SW 1271 (cell line): Measurements from ENCODE around the gene NFKBIB.
"Not testable (repeated sequence)": the region's sequence is repeated elsewhere in the genome, so short reads cannot be mapped to it uniquely, and the experiment has no call there.

Source experiments
- DNase-seq, 2 experiments: peaks; one replicate each; lab custom pipeline; 2025; lab: John Stamatoyannopoulos, UW

Gene NFKBIB

DNA sequence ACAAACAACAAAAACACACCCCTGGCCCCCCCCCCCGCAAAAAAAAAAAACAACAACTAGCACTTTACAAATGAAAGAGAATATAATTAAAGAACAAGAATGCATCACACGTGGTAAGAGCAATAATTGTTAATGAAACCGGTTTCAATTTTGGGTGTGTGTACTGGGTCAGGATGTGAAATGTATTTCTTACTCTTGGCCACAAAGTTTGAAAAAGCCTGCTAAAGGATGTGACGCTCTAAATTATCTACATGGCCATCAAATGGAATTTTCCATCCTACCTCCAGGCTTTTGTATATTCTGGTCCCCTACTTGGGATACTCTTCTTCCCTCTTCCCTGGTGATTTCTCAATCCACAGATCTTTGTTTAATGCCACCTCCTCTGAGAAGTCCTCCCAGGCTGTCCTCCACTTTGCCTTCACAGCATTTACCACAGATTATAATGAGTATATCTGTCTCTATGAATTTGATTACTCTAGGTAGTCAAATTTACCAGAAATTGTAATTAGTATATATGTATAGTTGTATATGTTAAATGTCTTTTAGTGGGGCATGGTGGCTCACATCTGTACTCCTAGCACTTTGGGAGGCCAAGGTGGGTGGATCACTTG, 28.7 kb downstream of the NFKBIB start:
- no peak for DNase-seq

- peak; percentile 71 to 91 for DNase-seq
Observed at GRCh38 chr19:38929929-38930775, 30.4 kb downstream of the NFKBIB start, which contains the start of gene SARS2. Gene SARS2 (minus strand): TSS chr19:38930763. CDS start chr19:38930736, 27 bp downstream.

- DNase-seq = peak; percentile 90 to 96
Observed at GRCh38 chr19:38930776-38931520, 31.2 kb downstream of the NFKBIB start, which contains the start of gene MRPS12. Gene MRPS12 (plus strand): TSS chr19:38930944. CDS start chr19:38931295, 351 bp downstream.

DNA sequence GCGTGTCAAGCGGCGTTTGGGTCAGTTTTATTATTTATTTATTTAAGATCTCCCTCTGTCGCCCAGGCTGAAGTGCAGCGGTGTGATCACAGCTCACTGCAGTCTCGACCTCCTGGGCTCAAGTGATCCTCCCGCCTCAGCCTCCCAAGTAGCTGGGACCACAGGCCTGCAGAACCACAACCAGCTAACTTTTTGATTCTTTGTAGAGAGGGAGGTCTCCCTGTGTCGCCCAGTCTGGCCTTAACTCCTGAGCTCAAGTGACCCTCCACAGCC, 31.7 kb downstream of the NFKBIB start:
- DNase-seq = no peak

GRCh38 chr19:38932425-38933179, 32.8 kb downstream of the NFKBIB start:
- DNase-seq = peak in 1 of 2 experiments; percentile 33

DNA sequence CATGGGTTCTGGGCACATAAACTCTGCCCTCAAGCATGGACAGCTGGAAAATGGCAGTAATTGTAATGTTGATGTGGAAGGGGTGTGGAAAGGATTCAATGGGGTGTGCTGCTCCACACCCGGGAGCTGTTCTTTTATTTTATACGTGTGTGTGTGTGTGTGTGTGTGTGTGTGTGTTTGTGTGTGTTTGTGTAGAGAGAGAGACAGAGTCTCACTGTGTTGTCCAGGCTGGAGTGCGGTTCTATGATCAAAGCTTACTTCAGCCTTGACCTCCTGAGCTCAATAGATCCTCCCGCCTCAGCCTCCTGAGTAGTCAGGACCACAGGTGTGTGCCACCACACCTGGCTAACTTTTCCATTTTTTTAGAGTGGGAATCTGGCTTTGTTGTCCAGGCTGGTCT, 33.8 kb downstream of the NFKBIB start:
- DNase-seq = no peak

DNA sequence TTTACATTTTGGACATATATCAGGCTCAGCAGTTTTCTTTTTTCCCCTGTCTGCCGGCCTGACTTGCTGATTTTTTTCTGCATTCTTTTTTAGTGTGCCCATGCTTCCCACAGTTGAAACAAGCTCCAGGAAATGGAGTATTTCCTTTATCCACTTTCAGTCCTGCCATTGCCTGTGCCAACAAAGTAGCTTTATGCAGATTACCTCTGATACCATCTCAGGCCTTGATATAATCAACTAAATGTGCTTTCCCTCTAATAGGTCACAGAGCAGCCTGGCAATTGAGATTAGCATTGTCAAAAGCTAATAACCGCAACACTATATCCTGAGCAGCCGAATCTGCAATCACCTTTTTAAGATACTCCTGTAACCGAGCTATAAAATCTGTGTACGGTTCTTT, 40.2 kb downstream of the NFKBIB start:
- DNase-seq = no peak

DNA sequence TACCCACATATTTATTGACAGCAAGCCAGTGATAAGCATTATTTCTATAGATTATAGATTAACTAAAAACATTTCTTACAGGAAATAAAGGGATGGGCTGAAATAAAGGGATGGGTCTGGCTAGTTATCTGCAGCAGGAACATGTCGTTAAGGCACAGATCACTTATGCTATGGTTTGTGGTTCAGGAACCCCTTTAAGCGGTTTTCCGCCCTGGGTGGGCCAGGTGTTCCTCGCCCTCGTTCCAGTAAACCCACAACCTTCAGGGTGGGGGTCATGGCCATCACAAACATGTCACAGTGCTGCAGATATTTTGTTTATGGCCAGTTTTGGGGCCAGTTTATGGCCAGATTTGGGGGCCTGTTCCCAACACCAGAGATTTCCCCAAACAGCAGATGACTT, 41.7 kb downstream of the NFKBIB start:
- not testable (repeated sequence) for DNase-seq

GRCh38 chr19:38941979-38942378, 42.2 kb downstream of the NFKBIB start:
- no peak for DNase-seq

- DNase-seq = no peak
Observed at GRCh38 chr19:38942471-38943181, 42.9 kb downstream of the NFKBIB start.

GRCh38 chr19:38944981-38945506, 45.3 kb downstream of the NFKBIB start:
- no peak for DNase-seq

- DNase-seq = no peak
Observed at GRCh38 chr19:38945562-38946228, 45.9 kb downstream of the NFKBIB start.

DNA sequence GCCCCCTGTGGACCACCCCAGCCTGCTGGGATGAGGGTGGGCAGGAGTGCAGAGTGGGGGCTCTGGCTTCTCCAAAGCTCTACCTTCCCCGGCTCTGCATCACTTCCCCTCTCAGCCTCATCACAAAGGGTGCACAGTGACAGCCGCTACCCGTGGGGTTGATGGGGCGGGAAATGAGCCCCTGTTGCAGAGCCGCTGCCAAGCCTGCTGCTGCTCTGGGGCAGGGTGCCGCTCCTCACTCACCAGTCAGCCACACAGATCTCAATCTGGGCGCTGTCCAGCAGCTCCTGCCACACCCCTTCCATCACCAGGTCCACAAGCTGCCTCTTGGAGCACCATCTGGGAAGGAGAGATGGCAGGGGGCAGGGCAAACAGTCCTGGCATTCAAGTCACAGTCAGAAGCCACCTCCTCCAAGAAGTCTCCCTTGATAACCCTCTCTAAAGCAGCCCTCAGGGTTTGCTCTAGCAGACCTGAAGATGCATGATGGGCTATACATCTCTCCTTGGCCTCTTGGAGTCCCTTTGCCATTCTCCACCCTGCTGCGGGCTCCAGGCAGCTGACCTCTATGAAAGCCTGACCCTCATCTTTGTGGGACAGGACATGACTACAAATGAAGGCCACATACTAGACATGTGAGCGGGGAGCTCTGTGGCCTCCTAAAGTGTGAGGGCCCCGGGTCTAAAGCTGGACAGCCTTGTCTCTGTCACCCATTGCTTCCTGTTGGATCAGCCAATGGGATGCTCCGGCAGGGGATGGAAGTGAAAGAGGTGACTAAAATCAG, 46.7 kb downstream of the NFKBIB start:
- DNase-seq = no peak

DNA sequence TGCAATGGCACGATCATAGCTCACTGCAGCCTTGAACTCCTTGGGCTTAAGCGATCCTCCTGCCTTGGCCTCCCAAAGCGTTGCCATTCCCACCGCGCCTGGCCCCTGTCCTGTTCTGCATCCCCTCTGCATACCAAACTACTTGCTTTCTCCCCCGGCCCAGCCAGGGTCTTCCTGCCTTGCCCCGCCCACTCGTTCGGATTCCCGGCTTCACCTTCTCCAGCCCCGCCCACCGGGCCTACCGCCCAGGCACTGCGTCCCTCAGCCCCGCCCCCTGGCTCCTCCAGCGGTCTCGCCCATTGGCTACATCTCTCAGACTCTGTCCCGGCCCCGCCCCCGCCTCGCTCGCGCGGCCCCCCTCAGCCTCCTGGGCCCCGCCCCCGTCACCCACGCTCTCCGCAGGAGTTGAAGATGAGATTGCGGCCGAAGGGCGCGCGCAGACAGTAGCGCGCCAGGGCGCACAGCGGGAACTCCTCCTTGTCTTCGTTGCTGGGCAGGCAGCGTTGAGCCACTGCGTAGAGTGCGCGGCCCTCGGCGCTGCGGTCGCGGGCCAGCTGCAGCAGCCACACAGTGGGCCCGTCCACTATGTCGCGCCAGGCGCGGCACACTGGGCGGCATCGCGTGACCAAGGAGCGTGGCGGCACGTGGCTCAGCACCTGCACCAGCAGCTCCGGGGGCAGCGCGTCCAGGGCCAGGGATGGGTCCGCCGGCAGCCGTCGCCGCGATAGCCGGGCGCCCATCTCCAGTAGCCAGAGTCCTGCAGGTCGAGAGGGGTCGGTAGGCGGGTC, 50.0 kb downstream of the NFKBIB start:
- DNase-seq = no peak

GRCh38 chr19:38951187-38951586, 51.4 kb downstream of the NFKBIB start:
- DNase-seq = no peak

- no peak for DNase-seq
Observed at GRCh38 chr19:38952395-38953165, 52.8 kb downstream of the NFKBIB start.

GRCh38 chr19:38953677-38954076, 53.9 kb downstream of the NFKBIB start:
- DNase-seq = no peak

DNA sequence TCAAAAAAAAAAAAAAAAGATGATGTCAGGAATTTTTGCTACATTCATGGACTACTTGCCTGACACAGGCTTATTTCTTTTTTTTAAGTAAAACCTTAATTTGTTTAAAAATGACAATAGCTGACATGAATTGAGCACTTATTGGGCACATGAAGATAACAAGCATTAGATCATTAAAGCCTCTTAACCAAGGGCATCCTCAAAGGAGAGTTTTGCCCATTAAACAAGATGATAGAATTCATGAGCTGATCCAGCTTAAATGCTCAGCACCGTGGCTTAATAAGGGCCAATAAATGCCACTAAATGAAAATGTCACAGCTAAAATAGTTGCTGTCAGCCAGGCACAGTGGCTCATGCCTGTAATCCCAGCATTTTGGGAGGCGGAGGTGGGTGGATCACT, 56.5 kb downstream of the NFKBIB start:
- no peak for DNase-seq
